Measurements from ENCODE around the gene ZNF683.
A peak's percentile ranks its signal among the peaks of the same experiment; 100 is the strongest.

DNA sequence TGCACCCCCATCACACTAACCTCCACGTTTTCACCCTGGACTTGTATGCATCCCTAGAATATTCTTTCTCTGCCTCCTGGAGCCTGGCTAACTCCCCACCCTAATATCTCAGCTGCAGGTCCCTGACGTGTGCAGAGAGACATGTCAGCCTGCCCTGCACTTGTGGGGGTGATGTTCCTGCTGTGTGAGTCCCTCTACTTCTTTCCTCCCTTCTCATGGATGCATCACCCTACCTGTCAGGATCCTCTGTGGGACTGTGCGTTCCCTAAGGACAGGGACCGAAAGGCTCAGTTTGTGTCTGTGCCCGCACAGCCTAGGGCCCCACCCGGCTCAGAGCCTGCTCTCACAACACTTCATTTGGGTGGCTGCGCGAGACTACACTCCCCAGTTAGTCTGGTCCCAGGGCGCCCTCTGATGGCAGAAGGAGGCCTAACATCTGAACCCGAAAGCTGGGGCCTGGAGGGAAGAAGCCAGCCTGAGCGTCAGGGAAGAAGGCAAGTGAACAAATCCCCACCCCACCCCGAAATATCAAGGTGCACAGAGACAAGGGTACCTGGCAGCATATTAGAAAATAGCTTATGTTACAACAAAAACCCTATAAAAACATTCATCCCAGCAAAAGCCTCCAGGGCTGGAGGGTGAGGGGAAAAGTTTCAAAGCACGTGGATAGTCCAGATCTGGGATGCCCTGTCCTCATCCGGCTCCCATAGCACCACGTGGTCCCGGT, 51.1 kb downstream of the ZNF683 start:
- TF ChIP-seq, protein P1, sequence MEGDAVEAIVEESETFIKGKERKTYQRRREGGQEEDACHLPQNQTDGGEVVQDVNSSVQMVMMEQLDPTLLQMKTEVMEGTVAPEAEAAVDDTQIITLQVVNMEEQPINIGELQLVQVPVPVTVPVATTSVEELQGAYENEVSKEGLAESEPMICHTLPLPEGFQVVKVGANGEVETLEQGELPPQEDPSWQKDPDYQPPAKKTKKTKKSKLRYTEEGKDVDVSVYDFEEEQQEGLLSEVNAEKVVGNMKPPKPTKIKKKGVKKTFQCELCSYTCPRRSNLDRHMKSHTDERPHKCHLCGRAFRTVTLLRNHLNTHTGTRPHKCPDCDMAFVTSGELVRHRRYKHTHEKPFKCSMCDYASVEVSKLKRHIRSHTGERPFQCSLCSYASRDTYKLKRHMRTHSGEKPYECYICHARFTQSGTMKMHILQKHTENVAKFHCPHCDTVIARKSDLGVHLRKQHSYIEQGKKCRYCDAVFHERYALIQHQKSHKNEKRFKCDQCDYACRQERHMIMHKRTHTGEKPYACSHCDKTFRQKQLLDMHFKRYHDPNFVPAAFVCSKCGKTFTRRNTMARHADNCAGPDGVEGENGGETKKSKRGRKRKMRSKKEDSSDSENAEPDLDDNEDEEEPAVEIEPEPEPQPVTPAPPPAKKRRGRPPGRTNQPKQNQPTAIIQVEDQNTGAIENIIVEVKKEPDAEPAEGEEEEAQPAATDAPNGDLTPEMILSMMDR (conservative IDR thresholded peaks at IDR 0.05) = peak; percentile 78
- no peak for TF ChIP-seq ZFX (IDR thresholded peaks at IDR 0.05)
